ENCODE data around the gene MEPCE. TPM values are rescaled to one million over a fixed set of nuclear protein-coding genes. Genes with fewer than 3 reads are reported as not detected.

MEPCE gene
- total and polyA plus RNA-seq, 2 experiments from 2014 or later: 10.0 to 32.6 TPM

DNA sequence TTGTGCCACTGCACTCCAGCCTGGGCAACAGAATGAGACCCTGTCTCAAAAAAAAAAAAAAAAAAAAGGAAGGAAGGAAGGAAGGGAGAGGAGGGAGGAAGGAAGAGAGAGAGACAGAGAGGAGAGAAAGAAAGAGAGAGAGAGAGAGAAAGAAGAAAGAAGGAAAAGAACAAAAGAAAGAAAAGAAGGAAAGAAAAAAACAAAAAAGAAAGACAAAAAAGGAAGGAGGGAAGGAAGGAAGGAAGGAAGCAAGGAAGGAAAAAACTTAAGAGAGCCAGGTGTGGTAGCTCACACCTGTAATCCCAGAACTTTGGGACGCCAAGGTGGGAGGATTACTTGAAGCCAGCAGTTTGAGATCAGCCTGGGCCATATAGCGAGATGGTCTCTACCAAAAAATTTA is 35.2 kb downstream of the MEPCE start:
- no peaks in the 10 kb centered on the region for H3K79me2 ChIP-seq (replicated peaks; ENCODE audit: insufficient read depth)
- H3K36me3 ChIP-seq (ENCODE audit: insufficient read depth): no peaks in the 10 kb centered on the region
- ATAC-seq (no peak), DNase-seq (ENCODE audit: low spot score) (no peak)
- H3K36me3 Mint-ChIP-seq (ENCODE audit: low read depth): no peaks in the 10 kb centered on the region
- H3K27me3 Mint-ChIP-seq (ENCODE audit: insufficient read depth, low read depth, poor library complexity): peaks cover 8% of the 10 kb centered on the region
- H3K9me2 ChIP-seq (ENCODE audit: insufficient read depth): no peaks in the 10 kb centered on the region
- no peak overlapping the region for H3K4me3 Mint-ChIP-seq
- H4K20me1 ChIP-seq (replicated peaks; ENCODE audit: insufficient read depth): no peaks in the 10 kb centered on the region
- H3K27ac Mint-ChIP-seq: no peak overlapping the region
- no peaks in the 10 kb centered on the region for H3K9me3 Mint-ChIP-seq
- no peaks in the 10 kb centered on the region for H3F3A ChIP-seq (replicated peaks; ENCODE audit: low read depth)
- H3K4me1 ChIP-seq (ENCODE audit: insufficient read depth): no peaks in the 10 kb centered on the region; the same call in 1 of the 2 replicates
- H3K4me2 ChIP-seq: no peak overlapping the region
- H3K4me3 ChIP-seq: no peak overlapping the region
- H3K27me3 ChIP-seq (ENCODE audit: insufficient read depth): no peaks in the 10 kb centered on the region
- H3K4me1 Mint-ChIP-seq: peaks cover 5% of the 10 kb centered on the region
- TF ChIP-seq REST (IDR thresholded peaks at IDR 0.05; ENCODE audit: unreplicated experiment) (no peak), CREB1 (CRISPR knock-in tag; IDR thresholded peaks at IDR 0.05; ENCODE audit: low read depth) (no peak), JUNB (IDR thresholded peaks at IDR 0.05; ENCODE audit: unreplicated experiment) (no peak), ZNF331 (CRISPR knock-in tag; IDR thresholded peaks at IDR 0.05; ENCODE audit: low read depth) (no peak), ZNF462 (CRISPR knock-in tag; IDR thresholded peaks at IDR 0.05) (no peak), ETS1 (IDR thresholded peaks at IDR 0.05) (no peak), ZNF114 (CRISPR knock-in tag; IDR thresholded peaks at IDR 0.05) (no peak), NANOG (IDR thresholded peaks at IDR 0.05; ENCODE audit: borderline replicate concordance) (no peak), POLR2AphosphoS5 (IDR thresholded peaks at IDR 0.05; ENCODE audit: low read depth) (no peak), STAT1 (IDR thresholded peaks at IDR 0.05; ENCODE audit: unreplicated experiment) (no peak), EZH2 (IDR thresholded peaks at IDR 0.05; ENCODE audit: low read depth, unreplicated experiment) (no peak), EZH2phosphoT487 (IDR thresholded peaks at IDR 0.05; ENCODE audit: unreplicated experiment) (no peak)
- TF ChIP-seq, protein P1, sequence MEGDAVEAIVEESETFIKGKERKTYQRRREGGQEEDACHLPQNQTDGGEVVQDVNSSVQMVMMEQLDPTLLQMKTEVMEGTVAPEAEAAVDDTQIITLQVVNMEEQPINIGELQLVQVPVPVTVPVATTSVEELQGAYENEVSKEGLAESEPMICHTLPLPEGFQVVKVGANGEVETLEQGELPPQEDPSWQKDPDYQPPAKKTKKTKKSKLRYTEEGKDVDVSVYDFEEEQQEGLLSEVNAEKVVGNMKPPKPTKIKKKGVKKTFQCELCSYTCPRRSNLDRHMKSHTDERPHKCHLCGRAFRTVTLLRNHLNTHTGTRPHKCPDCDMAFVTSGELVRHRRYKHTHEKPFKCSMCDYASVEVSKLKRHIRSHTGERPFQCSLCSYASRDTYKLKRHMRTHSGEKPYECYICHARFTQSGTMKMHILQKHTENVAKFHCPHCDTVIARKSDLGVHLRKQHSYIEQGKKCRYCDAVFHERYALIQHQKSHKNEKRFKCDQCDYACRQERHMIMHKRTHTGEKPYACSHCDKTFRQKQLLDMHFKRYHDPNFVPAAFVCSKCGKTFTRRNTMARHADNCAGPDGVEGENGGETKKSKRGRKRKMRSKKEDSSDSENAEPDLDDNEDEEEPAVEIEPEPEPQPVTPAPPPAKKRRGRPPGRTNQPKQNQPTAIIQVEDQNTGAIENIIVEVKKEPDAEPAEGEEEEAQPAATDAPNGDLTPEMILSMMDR (conservative IDR thresholded peaks at IDR 0.05; ENCODE audit: low read depth in 2 of 2): no peak
- H2AFZ ChIP-seq: no peak overlapping the region
- no peak overlapping the region for H3K27ac ChIP-seq (ENCODE audit: low read depth)

All from GM23338 (cell line).